ENCODE results near the gene ZCCHC9. TPM values are rescaled to one million over a fixed set of nuclear protein-coding genes. Genes with fewer than 3 reads are reported as not detected.
"Not testable (repeated sequence)": the region's sequence is repeated elsewhere in the genome, so short reads cannot be mapped to it uniquely, and the experiment has no call there.

Gene ZCCHC9
- total and polyA plus RNA-seq, 2 of the 4 experiments (the other 2 are of a cell fraction): 20.4 to 24.6 TPM

DNA sequence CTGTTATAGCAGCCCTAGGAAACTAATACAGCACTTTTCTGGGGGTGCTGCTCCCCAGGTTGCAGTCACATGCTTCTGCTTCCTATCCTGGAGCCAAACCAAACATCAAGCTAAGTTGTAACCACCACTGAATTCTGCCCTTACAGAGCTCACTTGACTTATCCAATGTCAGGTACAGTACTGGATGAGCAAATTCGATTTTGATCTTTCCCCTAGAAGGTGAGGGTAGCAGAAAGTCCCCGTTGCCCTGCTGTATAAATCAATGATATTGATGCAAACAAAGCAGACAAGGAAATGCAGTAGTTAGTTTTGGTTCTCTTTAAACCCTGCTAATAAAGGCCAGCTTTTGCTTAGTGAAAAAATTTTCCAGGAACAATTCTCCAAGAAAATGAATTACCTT lies 36.4 kb downstream of the ZCCHC9 start:
- in situ Hi-C loops (cut with MboI; ENCODE audit: low sequenced_read_pairs): no loop called here
- H3K4me2 ChIP-seq (ENCODE audit: low read depth, low read length): no peak overlapping the region
- no peak overlapping the region for H2BK15ac ChIP-seq (ENCODE audit: low read depth, low read length)
- H3K14ac ChIP-seq (replicated peaks; ENCODE audit: low read depth, low read length): no peak overlapping the region
- H3K9ac ChIP-seq (ENCODE audit: low read depth, low read length): no peak overlapping the region
- no peak overlapping the region for H3K4ac ChIP-seq (ENCODE audit: low read depth, low read length)
- POLR2A ChIA-PET (ENCODE audit: unreplicated experiment): no interaction called here
- H2AK5ac ChIP-seq (ENCODE audit: low read depth, low read length): no peak overlapping the region
- ATAC-seq (ENCODE audit: low read depth): no peak
- DNase-seq: no peak
- H2BK20ac ChIP-seq (ENCODE audit: low read depth, low read length): no peak overlapping the region
- no peak overlapping the region for H4K8ac ChIP-seq (ENCODE audit: low read depth in 2 of 2, low read length in 2 of 2)
- no peak overlapping the region for H3K18ac ChIP-seq (ENCODE audit: low read depth, low read length)
- WGBS, 2 experiments (ENCODE audit: extremely low coverage in 2 of 2, insufficient read length in 1 of 2): no CpG with 5 or more reads among the region's 2 CpGs
- TF ChIP-seq RFX5 (IDR thresholded peaks at IDR 0.05; ENCODE audit: low read depth, low read length) (no peak), CHD1 (IDR thresholded peaks at IDR 0.05; ENCODE audit: low read depth, low read length) (no peak), POLR2A (IDR thresholded peaks at IDR 0.05; ENCODE audit: low read depth, low read length) (no peak)
- no peaks in the 10 kb centered on the region for H3K27me3 ChIP-seq (ENCODE audit: control insufficient read depth, insufficient read depth, low read length)
- H4K20me1 ChIP-seq (ENCODE audit: insufficient read depth, low read length): no peaks in the 10 kb centered on the region
- BruUV-seq (replicated peaks): no TSS peak
- H3K23ac ChIP-seq (ENCODE audit: low read depth, low read length): no peak overlapping the region
- no peak overlapping the region for H3K56ac ChIP-seq (ENCODE audit: extremely low read depth, insufficient read depth, low read length)
- dilution Hi-C loops (cut with HindIII; ENCODE audit: low sequenced_read_pairs, unreplicated experiment): no loop called here
- CTCF ChIA-PET: interaction anchor here (1.0 kb wide), 1 partner anchor 10 kb away, joined by 3 read pairs; no protein-coding TSS in a partner anchor
- H3K79me1 ChIP-seq (ENCODE audit: low read depth in 1 of 2, low read length in 2 of 2): no peaks in the 10 kb centered on the region
- H4K91ac ChIP-seq (ENCODE audit: insufficient read depth, low read depth, low read length): no peak overlapping the region
- no peak overlapping the region for H3K4me3 ChIP-seq (ENCODE audit: insufficient read depth, low read depth, low read length)
- no peaks in the 10 kb centered on the region for H3K4me1 ChIP-seq (ENCODE audit: control insufficient read depth, insufficient read depth, low read length)
- H3K27ac ChIP-seq (ENCODE audit: insufficient read depth, low read length): no peak overlapping the region
- H3K9me1 ChIP-seq (ENCODE audit: insufficient read depth, low read length): no peaks in the 10 kb centered on the region
- H3K36me3 ChIP-seq (ENCODE audit: control insufficient read depth, insufficient read depth, low read length): no peaks in the 10 kb centered on the region
- intact Hi-C loops (cut with micrococcal nuclease): no loop called here
- H2AFZ ChIP-seq (replicated peaks; ENCODE audit: low read length, poor library complexity): no peak overlapping the region
- no peak overlapping the region for H2AK9ac ChIP-seq (replicated peaks; ENCODE audit: low read depth, low read length, poor library complexity)
- H3K9me3 ChIP-seq (ENCODE audit: control insufficient read depth, insufficient read depth, low read length): no peaks in the 10 kb centered on the region
- H2BK5ac ChIP-seq (ENCODE audit: low read depth, low read length, poor library complexity, severe bottlenecking): no peak overlapping the region
- H4K5ac ChIP-seq (ENCODE audit: low read depth, low read length): no peak overlapping the region
- no peak overlapping the region for H2BK120ac ChIP-seq (ENCODE audit: low read depth, low read length)

GRCh38 chr5:81338213-81338612 lies 36.8 kb downstream of the ZCCHC9 start:
- H3K27ac ChIP-seq (ENCODE audit: insufficient read depth, low read length); H4K5ac ChIP-seq (ENCODE audit: low read depth, low read length); POLR2A ChIA-PET (ENCODE audit: unreplicated experiment); dilution Hi-C loops (cut with HindIII; ENCODE audit: low sequenced_read_pairs, unreplicated experiment); H3K4me3 ChIP-seq (ENCODE audit: insufficient read depth, low read depth, low read length); H3K9ac ChIP-seq (ENCODE audit: low read depth, low read length); H3K14ac ChIP-seq (replicated peaks; ENCODE audit: low read depth, low read length); H3K79me1 ChIP-seq (ENCODE audit: low read depth in 1 of 2, low read length in 2 of 2); H3K56ac ChIP-seq (ENCODE audit: extremely low read depth, insufficient read depth, low read length); ATAC-seq (ENCODE audit: low read depth); DNase-seq; H4K20me1 ChIP-seq (ENCODE audit: insufficient read depth, low read length); H2BK20ac ChIP-seq (ENCODE audit: low read depth, low read length); intact Hi-C loops (cut with micrococcal nuclease); BruUV-seq (replicated peaks); H2AK9ac ChIP-seq (replicated peaks; ENCODE audit: low read depth, low read length, poor library complexity); H3K27me3 ChIP-seq (ENCODE audit: control insufficient read depth, insufficient read depth, low read length); H2BK120ac ChIP-seq (ENCODE audit: low read depth, low read length); H3K9me1 ChIP-seq (ENCODE audit: insufficient read depth, low read length); H3K23ac ChIP-seq (ENCODE audit: low read depth, low read length); H4K8ac ChIP-seq (ENCODE audit: low read depth in 2 of 2, low read length in 2 of 2); H3K4ac ChIP-seq (ENCODE audit: low read depth, low read length); H4K91ac ChIP-seq (ENCODE audit: insufficient read depth, low read depth, low read length); H3K18ac ChIP-seq (ENCODE audit: low read depth, low read length); H3K9me3 ChIP-seq (ENCODE audit: control insufficient read depth, insufficient read depth, low read length); H2AK5ac ChIP-seq (ENCODE audit: low read depth, low read length); in situ Hi-C loops (cut with MboI; ENCODE audit: low sequenced_read_pairs); H3K36me3 ChIP-seq (ENCODE audit: control insufficient read depth, insufficient read depth, low read length); H2BK15ac ChIP-seq (ENCODE audit: low read depth, low read length); H3K4me2 ChIP-seq (ENCODE audit: low read depth, low read length); H3K4me1 ChIP-seq (ENCODE audit: control insufficient read depth, insufficient read depth, low read length); H2BK5ac ChIP-seq (ENCODE audit: low read depth, low read length, poor library complexity, severe bottlenecking); H2AFZ ChIP-seq (replicated peaks; ENCODE audit: low read length, poor library complexity): not testable (repeated sequence)
- WGBS, 2 experiments (ENCODE audit: extremely low coverage in 2 of 2, insufficient read length in 1 of 2): no CpG with 5 or more reads among the region's 3 CpGs
- CTCF ChIA-PET: interaction anchor here (1.0 kb wide), 1 partner anchor 10 kb away, joined by 3 read pairs; no protein-coding TSS in a partner anchor

Measured in IMR-90 (cell line).